ENCODE results near the gene SNRPD3. TPM values are rescaled to one million over a fixed set of nuclear protein-coding genes. Genes with fewer than 3 reads are reported as not detected.

Gene SNRPD3
- polyA plus RNA-seq, 1 of the 3 experiments (the other 2 are of a cell fraction): 177 TPM

DNA sequence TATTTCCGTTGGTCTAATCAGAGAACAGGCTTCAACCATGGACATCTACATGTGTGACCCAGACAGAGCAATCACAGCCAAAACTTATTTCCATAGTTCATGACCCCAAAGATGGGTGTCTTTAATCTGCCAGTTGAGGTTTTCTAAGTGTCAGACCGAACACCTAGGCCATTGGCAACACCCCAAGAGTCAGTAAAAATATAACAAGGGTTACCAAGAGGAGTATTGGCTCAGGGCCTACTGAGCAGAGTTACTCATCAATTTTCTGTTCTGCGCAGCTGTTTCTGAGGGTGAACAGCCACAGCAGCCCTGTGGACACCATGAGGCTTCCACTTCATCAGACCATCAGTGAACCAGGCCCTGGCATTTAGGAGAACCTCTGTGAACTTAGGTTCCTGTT lies 19.7 kb upstream of the SNRPD3 start:
- WGBS (ENCODE audit: low lambda C conversion rate): 93% methylated on average over 3 of the region's 3 CpGs
- Histone ChIP-seq H4K20me1 (ENCODE audit: insufficient read depth) (no peaks in the 10 kb centered on the region), H3K27ac (ENCODE audit: low read depth in 2 of 2, low read length in 1 of 2) (no peak overlapping the region), H3K4me1 (ENCODE audit: control insufficient read depth in 1 of 2, insufficient read depth in 2 of 2, low read depth in 1 of 2, low read length in 1 of 2) (no peaks in the 10 kb centered on the region), H3K79me2 (ENCODE audit: insufficient read depth) (no peaks in the 10 kb centered on the region), H3K9ac (no peak overlapping the region), H3K9me3 (no peaks in the 10 kb centered on the region), H3F3A (replicated peaks; ENCODE audit: insufficient read depth) (no peaks in the 10 kb centered on the region), H2AFZ (ENCODE audit: low read depth) (no peak overlapping the region), H3K4me2 (no peak overlapping the region), H3K27me3 (ENCODE audit: insufficient read depth) (no peaks in the 10 kb centered on the region), H3K36me3 (replicated peaks in 1 of 2; ENCODE audit: control insufficient read depth in 1 of 2, insufficient read depth in 2 of 2, low read length in 1 of 2) (peaks cover 7 to 11% of the 10 kb centered on the region in 2 experiments), H3K9me2 (no peaks in the 10 kb centered on the region), H3K4me3 (ENCODE audit: low read depth in 2 of 2, low read length in 1 of 2) (no peak overlapping the region)
- no peak for TF ChIP-seq POLR2AphosphoS5 (IDR thresholded peaks at IDR 0.05; ENCODE audit: low read depth, low read length)
- no peak for TF ChIP-seq NRF1 (IDR thresholded peaks at IDR 0.05; ENCODE audit: low read depth, low read length)
- no peak for TF ChIP-seq IRF3 (IDR thresholded peaks at IDR 0.05; ENCODE audit: low read depth, low read length)
- no peak for TF ChIP-seq TCF12 (IDR thresholded peaks at IDR 0.05)
- no peak for TF ChIP-seq MEF2A (IDR thresholded peaks at IDR 0.05; ENCODE audit: borderline replicate concordance, low read depth)
- no peak for TF ChIP-seq FOXJ3 (CRISPR knock-in tag; IDR thresholded peaks at IDR 0.05)
- TF ChIP-seq MXI1 (IDR thresholded peaks at IDR 0.05; ENCODE audit: low read depth, low read length): no peak
- no peak for TF ChIP-seq USF2 (IDR thresholded peaks at IDR 0.05; ENCODE audit: borderline replicate concordance, low read depth, low read length)
- no peak for TF ChIP-seq REST (IDR thresholded peaks at IDR 0.05; ENCODE audit: low read depth, low read length)
- TF ChIP-seq SMC3 (IDR thresholded peaks at IDR 0.05; ENCODE audit: low read depth, low read length): no peak
- TF ChIP-seq MAX (IDR thresholded peaks at IDR 0.05; ENCODE audit: low read depth): no peak
- TF ChIP-seq CHD2 (IDR thresholded peaks at IDR 0.05; ENCODE audit: low read length, partially characterized antibody): no peak
- no peak for TF ChIP-seq SIN3A (IDR thresholded peaks at IDR 0.05; ENCODE audit: borderline replicate concordance, low read depth, low read length)
- no peak for TF ChIP-seq RXRA (IDR thresholded peaks at IDR 0.05; ENCODE audit: borderline replicate concordance, low read depth)
- TF ChIP-seq YY1 (IDR thresholded peaks at IDR 0.05; ENCODE audit: low read depth): no peak
- no peak for TF ChIP-seq PBX3 (IDR thresholded peaks at IDR 0.05)
- no peak for TF ChIP-seq EZH2phosphoT487 (IDR thresholded peaks at IDR 0.05; ENCODE audit: borderline replicate concordance, low read depth)
- TF ChIP-seq FOXM1 (IDR thresholded peaks at IDR 0.05; ENCODE audit: low read depth): no peak
- POLR2A ChIA-PET: no interaction called here
- no peak for DNase-seq
- CTCF ChIA-PET: interaction anchor here (1.6 kb wide), 1 partner anchor 10 kb away, joined by 8 read pairs; no protein-coding TSS in a partner anchor
